HG03571 (cell line): ENCODE measurements around the gene POMGNT2.

ENCODE experiments used
- ATAC-seq: cut with Tn5 transposase; IDR thresholded peaks from one replicate; pipeline ENCODE4 v1.9.1; 2021; ENCODE audit not compliant: unreplicated experiment

Gene POMGNT2

GRCh38 chr3:43104039-43104438 is 1.8 kb downstream of the POMGNT2 start:
- ATAC-seq, result no peak

- no peak for ATAC-seq
These were observed 3.0 kb downstream of the POMGNT2 start for GRCh38 chr3:43102773-43103480.

GRCh38 chr3:43098761-43099160 is 7.1 kb downstream of the POMGNT2 start:
- no peak for ATAC-seq

- ATAC-seq, result no peak
These were observed 8.3 kb downstream of the POMGNT2 start for GRCh38 chr3:43097400-43098080.

GRCh38 chr3:43096761-43097160 is 9.1 kb downstream of the POMGNT2 start:
- no peak for ATAC-seq

GRCh38 chr3:43095370-43095769 is 10.5 kb downstream of the POMGNT2 start:
- ATAC-seq, result no peak

GRCh38 chr3:43094851-43095250 is 11.0 kb downstream of the POMGNT2 start:
- ATAC-seq, result no peak

- ATAC-seq, result no peak
These were observed 11.5 kb downstream of the POMGNT2 start for GRCh38 chr3:43094381-43094780.

- ATAC-seq, result no peak
These were observed 11.9 kb downstream of the POMGNT2 start for GRCh38 chr3:43093974-43094373.

GRCh38 chr3:43093006-43093405 is 12.9 kb downstream of the POMGNT2 start:
- no peak for ATAC-seq

GRCh38 chr3:43091481-43091880 is 14.4 kb downstream of the POMGNT2 start:
- no peak for ATAC-seq

- no peak for ATAC-seq
These were observed 15.6 kb downstream of the POMGNT2 start for GRCh38 chr3:43090238-43090637.

- no peak for ATAC-seq
These were observed 16.8 kb downstream of the POMGNT2 start for GRCh38 chr3:43089081-43089480.

- ATAC-seq, result no peak
These were observed 18.6 kb downstream of the POMGNT2 start for GRCh38 chr3:43087249-43087776.

GRCh38 chr3:43086460-43087165 is 19.3 kb downstream of the POMGNT2 start:
- no peak for ATAC-seq

GRCh38 chr3:43082457-43082856 is 23.4 kb downstream of the POMGNT2 start:
- no peak for ATAC-seq

GRCh38 chr3:43081796-43082195 is 24.1 kb downstream of the POMGNT2 start:
- ATAC-seq, result no peak

GRCh38 chr3:43080726-43081568 is 24.9 kb downstream of the POMGNT2 start:
- ATAC-seq, result no peak

GRCh38 chr3:43079536-43080332 is 26.1 kb downstream of the POMGNT2 start:
- no peak for ATAC-seq

- no peak for ATAC-seq
These were observed 28.2 kb downstream of the POMGNT2 start for GRCh38 chr3:43077707-43078106.
